NCI-H748 treated with DMSO at 0.1 percent for 48 hours (cell line): ENCODE measurements around the gene MEIOB.
"Not testable (repeated sequence)": the region's sequence is repeated elsewhere in the genome, so short reads cannot be mapped to it uniquely, and the experiment has no call there.

ENCODE experiments used
- DNase-seq: peaks from one replicate; lab custom pipeline; 2025; lab: John Stamatoyannopoulos, UW

MEIOB gene

GRCh38 chr16:1906846-1907165 is 34.8 kb upstream of the MEIOB start:
- no peak for DNase-seq

DNA sequence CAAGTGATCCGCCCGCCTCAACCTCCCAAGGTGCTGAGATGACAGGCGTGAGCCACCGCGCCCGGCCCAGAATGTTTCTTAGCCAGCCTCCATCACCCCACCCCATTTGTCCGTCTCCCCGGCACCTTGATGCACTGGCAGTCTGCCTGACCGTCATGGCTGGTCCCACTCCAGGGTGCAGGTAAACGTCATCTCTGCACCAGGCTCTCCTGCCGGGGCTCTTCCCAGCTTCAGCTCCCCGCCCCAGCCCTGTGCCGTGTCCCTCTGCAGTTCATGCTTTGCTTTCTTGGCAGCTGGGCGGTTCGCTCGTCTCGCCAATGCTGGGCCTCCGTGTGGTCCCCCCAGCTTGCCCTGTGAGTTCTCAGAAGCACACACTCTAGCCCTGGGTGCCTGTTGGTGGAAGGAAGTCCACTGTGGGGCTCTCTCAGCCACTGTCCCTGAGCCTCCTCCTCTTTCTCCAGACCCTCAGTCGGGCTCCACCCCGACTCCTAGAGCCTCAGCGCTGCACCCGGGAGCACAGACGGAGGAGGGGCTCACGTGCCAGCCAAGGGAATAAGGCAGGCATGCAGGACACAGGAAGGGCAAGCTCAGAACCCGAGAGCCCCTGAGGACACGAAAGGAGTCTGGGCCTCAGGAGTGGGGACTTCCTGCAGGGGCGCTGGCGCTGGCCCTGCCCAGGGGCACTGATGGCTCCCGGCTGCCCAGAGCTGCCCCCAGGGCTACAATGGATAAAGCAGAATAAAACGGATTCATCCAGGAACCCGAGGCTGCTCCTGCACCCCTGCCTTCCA is 34.3 kb upstream of the MEIOB start:
- DNase-seq = no peak

GRCh38 chr16:1903845-1904840 is 32.2 kb upstream of the MEIOB start:
- DNase-seq = no peak

DNA sequence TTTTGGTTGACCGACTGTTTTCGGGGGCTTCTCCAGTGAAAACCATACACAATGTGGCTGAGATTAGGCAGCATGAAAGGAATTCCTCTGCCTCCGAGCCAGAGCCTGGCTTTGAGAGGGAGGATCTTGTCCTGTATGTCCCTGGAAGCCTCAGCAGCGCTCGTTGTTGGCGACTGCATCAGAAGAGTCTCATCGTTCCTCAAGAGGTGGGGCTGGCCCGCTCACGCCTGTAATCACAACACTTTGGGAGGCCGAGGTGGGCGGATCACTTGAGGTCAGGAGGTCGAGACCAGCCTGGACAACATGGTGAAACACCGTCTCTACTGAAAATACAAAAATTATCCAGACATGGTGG is 31.2 kb upstream of the MEIOB start:
- DNase-seq = no peak

DNA sequence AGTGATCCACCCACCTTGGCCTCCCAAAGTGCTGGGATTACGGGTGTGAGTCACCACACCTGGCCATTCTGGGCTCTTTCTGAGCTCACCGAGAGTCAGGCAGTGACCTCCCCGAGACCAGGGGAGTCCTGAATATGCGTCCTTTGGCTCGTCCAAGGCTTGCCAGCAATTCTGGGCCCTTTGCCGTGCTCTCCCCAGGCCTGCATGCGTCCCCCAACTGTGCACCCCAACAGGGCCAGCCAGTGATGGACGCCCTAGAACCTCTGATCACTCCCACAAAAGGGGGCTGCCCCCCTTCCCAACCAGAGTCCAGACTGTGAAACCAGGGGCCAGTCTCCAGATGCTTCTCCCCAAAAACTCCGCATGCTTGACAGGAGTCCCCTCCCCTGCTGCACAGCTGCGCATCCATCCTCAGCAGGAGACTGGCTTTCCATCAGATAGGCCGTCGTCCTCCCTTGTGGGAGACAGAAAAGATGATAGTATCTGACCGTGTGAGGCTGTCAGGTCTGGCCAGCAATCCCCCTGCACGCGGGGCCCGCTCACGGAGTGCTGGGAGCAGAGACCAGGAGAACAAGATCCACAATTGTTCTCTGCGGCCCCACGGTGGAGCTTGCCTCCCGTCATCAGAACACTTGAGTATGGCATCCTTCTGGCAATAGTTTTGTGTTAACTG is 30.7 kb upstream of the MEIOB start:
- DNase-seq = no peak

- peak; percentile 92 for DNase-seq
These were observed 28.4 kb upstream of the MEIOB start for GRCh38 chr16:1900452-1900774.

- peak; percentile 92 for DNase-seq
These were observed 27.9 kb upstream of the MEIOB start for GRCh38 chr16:1899641-1900451.

DNA sequence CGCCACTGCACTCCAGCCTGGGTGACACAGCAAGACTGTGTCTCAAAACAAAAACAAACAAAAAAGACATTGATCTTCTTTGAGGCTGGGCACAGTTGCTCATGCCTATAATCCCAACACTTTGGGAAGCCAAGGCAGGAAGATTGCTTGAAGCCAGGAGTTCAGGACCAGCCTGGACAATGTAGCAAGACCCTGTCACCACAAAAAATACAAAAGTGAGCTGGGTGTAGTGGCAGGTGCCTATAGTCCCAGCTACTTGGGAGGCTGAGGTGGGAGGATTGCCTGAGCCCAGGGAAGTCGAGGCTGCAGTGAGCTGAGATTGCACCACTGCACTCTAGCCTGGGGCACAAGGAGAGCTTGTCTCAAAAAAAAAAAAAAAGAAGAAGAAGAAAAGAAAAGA is 25.7 kb upstream of the MEIOB start:
- DNase-seq = not testable (repeated sequence)

- DNase-seq = no peak
These were observed 24.1 kb upstream of the MEIOB start for GRCh38 chr16:1895949-1896675.

DNA sequence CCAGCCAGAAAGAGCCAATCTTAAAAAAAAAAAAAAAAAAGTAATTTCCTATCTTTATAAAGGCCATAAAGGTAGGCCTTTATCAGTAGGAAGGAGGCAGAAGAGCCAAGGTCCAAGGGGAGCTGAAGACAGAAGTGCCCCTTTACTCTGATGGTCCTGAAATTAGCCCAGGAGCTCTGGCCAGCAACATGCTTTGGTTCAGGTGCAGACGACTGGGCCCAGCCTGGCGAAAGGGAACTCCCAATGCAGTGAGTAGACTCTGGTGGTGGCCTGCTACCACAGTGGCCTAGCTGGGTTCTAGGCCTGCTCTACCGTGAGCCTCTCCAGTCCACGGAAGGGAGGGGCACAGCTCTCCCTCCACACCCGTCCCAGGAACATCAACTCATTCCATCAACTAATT is 23.1 kb upstream of the MEIOB start:
- DNase-seq = no peak

GRCh38 chr16:1890708-1891050 is 18.7 kb upstream of the MEIOB start:
- no peak for DNase-seq

GRCh38 chr16:1890024-1890707 is 18.2 kb upstream of the MEIOB start:
- DNase-seq = no peak

DNA sequence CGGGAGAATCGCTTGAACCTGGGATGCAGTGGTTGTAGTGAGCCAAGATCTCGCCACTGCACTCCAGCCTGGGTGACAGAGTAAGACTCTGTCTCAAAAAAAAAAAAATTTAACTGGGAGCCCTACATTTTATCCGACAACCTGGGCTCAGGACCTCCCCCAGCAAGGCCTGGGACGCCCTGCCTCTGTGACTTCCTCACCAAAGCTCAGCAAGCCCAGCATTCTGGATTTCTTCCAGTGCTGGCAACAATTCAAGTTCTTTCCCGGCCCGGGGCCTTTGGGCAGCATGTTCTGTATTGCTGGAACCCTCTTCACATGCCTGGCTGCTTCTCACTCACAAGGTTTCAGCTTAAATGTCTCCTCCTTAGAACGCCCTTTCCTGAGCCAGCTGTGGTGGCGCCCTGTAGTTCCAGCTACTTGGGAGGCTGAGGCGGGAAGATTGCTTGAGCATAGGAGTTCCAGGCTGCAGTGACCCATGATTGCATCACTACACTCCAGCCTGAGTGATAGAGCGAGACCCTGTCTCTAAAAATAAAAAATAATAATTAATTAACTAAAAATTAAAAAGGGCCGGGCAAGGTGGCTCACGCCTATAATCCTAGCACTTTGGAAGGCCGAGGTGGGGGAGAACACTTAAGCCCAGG is 15.9 kb upstream of the MEIOB start:
- no peak for DNase-seq

DNA sequence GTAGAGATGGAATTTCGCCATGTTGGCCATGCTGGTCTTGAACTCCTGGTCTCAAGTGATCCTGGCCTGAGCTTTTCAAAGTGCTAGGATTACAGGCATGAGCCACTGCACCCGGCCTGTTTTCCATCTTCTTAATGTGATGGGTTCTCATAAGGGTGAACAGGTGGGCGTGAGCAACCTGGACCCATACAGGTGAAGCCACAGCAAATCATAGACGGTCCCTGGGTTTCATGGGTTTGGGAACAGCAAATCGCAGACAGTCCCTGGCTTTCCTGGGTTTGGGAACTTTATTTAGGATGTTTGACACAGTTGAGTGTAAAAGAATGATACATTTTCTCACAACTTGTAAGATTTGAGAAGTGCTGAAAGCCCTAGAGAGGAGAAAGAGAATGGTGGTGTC is 12.9 kb upstream of the MEIOB start:
- no peak for DNase-seq

DNA sequence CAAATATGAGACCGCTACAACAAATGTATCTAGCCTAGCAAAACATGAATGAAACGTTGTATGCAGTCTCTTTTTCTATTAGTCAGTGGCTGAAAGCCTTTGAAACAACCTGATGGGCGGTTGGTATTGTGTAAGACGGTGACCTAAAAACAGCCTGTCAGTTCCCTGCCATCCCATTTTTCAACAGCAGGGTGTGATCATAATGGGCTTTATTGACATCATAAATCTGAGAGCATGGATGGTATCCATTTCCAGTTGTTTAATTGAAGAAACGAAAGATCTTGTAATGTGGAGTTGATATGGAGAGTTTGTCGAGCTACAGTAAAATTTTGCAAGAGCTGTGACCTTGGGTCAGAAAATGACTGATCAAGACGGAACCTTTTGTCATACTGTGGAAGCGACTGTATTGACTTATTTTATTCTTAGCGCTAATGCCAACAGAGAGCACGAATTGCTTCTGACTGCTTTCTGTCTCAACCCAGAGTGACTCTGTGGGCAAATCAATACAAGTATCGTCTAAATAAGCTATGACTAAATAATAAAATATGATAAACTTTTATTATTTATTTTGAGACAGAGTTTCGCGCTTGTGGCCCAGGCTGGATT is 12.3 kb upstream of the MEIOB start:
- no peak for DNase-seq

DNA sequence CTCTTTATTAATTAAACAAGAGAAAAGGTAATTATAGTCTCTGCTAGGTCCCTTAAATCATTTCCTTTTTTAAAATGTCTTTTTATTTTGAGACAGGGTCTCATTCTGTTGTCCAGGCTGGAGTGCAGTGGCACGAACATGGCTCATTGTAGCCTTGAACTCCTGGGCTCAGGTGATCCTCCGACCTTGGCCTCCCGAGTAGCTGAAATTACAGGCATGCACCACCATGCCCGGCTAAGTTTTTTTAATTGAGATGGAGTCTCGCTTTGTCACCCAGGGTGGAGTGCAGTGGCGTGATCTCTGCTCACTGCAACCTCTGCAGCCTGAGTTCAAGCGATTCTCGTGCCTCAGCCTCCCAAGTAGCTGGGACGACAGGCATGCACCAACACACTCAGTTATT is 9.2 kb upstream of the MEIOB start:
- DNase-seq = not testable (repeated sequence)

- DNase-seq = no peak
These were observed 7.5 kb upstream of the MEIOB start for GRCh38 chr16:1879477-1879876.

- DNase-seq = no peak
These were observed 6.3 kb upstream of the MEIOB start for GRCh38 chr16:1878256-1878655.

GRCh38 chr16:1877804-1878203 is 5.8 kb upstream of the MEIOB start:
- no peak for DNase-seq

DNA sequence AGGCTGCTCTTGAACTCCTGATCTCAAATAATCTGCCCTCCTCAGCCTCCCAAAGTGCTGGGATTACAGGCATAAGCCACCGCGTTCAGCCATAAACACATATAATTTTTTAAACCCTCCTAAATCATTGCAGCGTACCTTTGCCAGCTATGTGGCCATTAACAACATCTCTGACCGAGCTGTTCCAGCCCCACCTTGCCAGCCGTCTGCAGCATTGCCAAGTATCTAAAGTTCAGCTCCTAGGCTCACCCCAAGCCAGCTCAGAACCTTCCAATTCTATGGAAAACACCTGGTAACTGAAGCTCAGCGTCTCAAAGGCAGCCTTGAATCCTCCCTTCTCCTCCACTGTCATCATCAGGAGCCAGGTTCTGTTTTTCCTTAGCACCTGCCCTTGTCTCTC is 5.1 kb upstream of the MEIOB start:
- DNase-seq = no peak
